Measurements from ENCODE around the gene P2RY2.
"Not testable (repeated sequence)": the region's sequence is repeated elsewhere in the genome, so short reads cannot be mapped to it uniquely, and the experiment has no call there.

P2RY2 gene

DNA sequence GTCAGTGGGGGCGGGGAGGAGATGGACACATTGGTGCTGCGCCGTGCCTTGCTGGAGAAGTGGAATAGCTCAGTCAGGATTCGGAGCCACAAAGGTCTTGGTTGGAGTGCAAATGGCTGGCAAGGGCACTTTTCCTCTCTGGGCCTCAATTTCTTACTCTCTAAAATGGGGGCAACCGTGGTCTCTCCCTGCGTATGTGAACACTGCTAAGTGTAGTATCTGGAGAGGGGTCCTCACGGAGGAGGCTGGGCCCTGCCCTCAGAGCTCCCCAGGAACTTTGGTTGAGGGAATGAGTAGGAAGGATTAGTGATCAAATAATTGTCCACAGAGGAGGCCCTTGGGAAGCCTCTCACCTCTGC is 54.6 kb downstream of the P2RY2 start:
- Mint-ChIP-seq H3K9me3 (no peaks in the 10 kb centered on the region), H3K27ac (no peak overlapping the region), H3K27me3 (ENCODE audit: low read depth) (peaks cover 22% of the 10 kb centered on the region), H3K36me3 (ENCODE audit: low read depth) (no peaks in the 10 kb centered on the region), H3K4me3 (no peak overlapping the region), H3K4me1 (peaks cover 26% of the 10 kb centered on the region)
- no peak for TF ChIP-seq CTCF (IDR thresholded peaks at IDR 0.05; ENCODE audit: unreplicated experiment in 3 of 3)

- H3K9me3 Mint-ChIP-seq = no peaks in the 10 kb centered on the region
- no peak overlapping the region for H3K4me3 Mint-ChIP-seq
- H3K27me3 Mint-ChIP-seq (ENCODE audit: low read depth) = peaks cover 17% of the 10 kb centered on the region
- no peaks in the 10 kb centered on the region for H3K36me3 Mint-ChIP-seq (ENCODE audit: low read depth)
- no peak overlapping the region for H3K27ac Mint-ChIP-seq
- TF ChIP-seq CTCF (IDR thresholded peaks at IDR 0.05; ENCODE audit: unreplicated experiment in 3 of 3) = no peak
- peaks cover 26% of the 10 kb centered on the region for H3K4me1 Mint-ChIP-seq
Measured at GRCh38 chr11:73273222-73273895, 55.3 kb downstream of the P2RY2 start.

GRCh38 chr11:73274191-73274590 is 56.1 kb downstream of the P2RY2 start:
- H3K4me3 Mint-ChIP-seq; H3K27ac Mint-ChIP-seq; H3K9me3 Mint-ChIP-seq; H3K36me3 Mint-ChIP-seq (ENCODE audit: low read depth): not testable (repeated sequence)
- Mint-ChIP-seq H3K4me1 (peaks cover 26% of the 10 kb centered on the region), H3K27me3 (ENCODE audit: low read depth) (peaks cover 17% of the 10 kb centered on the region)

DNA sequence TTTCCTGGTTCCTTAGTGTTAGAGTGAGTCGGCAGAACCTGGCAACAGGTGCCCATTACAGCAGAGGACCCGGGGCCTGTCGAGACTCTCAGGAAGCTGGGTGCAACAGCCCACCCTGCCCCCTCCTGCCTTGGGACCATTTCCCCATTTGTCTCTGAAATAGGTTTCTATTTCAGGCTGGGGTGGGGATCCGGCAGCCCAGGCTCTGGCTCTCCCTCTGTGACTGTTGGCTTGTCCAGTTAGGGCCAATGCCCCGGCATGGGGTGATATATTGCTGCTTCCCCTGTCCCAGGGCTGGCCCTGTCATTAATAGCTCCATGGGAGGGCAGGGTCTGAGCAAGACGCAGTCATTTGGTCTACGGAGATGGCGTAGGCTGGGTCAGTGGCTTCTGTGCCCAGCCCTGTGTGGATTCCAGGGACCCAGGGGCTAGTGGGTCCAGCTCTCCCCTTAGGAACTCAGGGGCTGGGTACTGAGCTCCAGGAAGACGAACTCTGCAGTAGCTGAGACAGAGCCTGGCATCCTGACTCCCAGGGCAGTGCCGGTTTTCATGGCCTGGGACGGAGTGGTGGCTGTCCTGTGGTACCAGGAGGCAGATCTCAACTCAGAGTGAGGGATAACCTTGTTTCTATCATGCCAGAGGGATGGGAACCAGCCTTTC is 56.8 kb downstream of the P2RY2 start:
- Mint-ChIP-seq H3K4me1 (peaks cover 26% of the 10 kb centered on the region), H3K36me3 (ENCODE audit: low read depth) (no peaks in the 10 kb centered on the region)
- no peak for TF ChIP-seq CTCF (IDR thresholded peaks at IDR 0.05; ENCODE audit: unreplicated experiment in 3 of 3)

DNA sequence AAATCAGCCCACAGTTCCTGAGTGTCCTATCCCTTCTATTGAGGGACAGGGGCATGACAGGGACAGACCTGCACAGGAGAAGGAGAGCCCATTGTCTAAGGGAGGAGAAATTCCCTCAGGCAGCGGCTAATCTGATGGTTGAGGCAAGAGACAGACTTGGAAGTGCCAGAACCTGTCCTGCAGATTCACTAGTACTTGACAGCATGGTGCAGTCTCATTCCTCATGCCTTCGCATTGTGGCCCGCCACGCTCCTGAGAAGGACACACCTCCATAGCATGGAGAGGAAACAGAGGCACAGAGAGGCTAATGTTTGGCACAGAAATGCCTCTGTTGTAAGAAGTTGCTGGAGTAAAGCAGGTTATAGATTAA is 57.3 kb downstream of the P2RY2 start:
- Mint-ChIP-seq H3K4me3 (no peak overlapping the region), H3K27ac (no peak overlapping the region), H3K27me3 (ENCODE audit: low read depth) (peaks cover 17% of the 10 kb centered on the region), H3K36me3 (ENCODE audit: low read depth) (no peaks in the 10 kb centered on the region), H3K4me1 (peaks cover 26% of the 10 kb centered on the region), H3K9me3 (no peaks in the 10 kb centered on the region)
- no peak for TF ChIP-seq CTCF (IDR thresholded peaks at IDR 0.05; ENCODE audit: unreplicated experiment in 3 of 3)

More for the DNA sequence above, 56.8 kb downstream of the P2RY2 start:
- H3K4me3 Mint-ChIP-seq = no peak overlapping the region
- no peak overlapping the region for H3K27ac Mint-ChIP-seq
- no peaks in the 10 kb centered on the region for H3K9me3 Mint-ChIP-seq
- H3K27me3 Mint-ChIP-seq (ENCODE audit: low read depth) = peaks cover 17% of the 10 kb centered on the region

GRCh38 chr11:73277467-73277866 is 59.4 kb downstream of the P2RY2 start:
- H3K4me3 Mint-ChIP-seq = no peak overlapping the region
- H3K36me3 Mint-ChIP-seq (ENCODE audit: low read depth) = no peaks in the 10 kb centered on the region
- peaks cover 20% of the 10 kb centered on the region for H3K27me3 Mint-ChIP-seq (ENCODE audit: low read depth)
- H3K27ac Mint-ChIP-seq = no peak overlapping the region
- H3K4me1 Mint-ChIP-seq = peaks cover 10% of the 10 kb centered on the region
- no peaks in the 10 kb centered on the region for H3K9me3 Mint-ChIP-seq
- no peak for TF ChIP-seq CTCF (IDR thresholded peaks at IDR 0.05; ENCODE audit: unreplicated experiment in 3 of 3)

All from nephron (organoid).